Activated naive CD4-positive, alpha-beta T cell treated with anti-CD3 and anti-CD28 coated beads, Interleukin-2, amount 10 ng/mL, durations not matched to agents 7 days and 5 days (primary cell): ENCODE measurements around the gene SLC9A2.
A peak's percentile ranks its signal among the peaks of the same experiment; 100 is the strongest.

Experiments
- CTCF ChIA-PET: fragments of 350-600 bp; sonication (Branson Sonifier 250); formaldehyde crosslinking; loops from one replicate; lab custom pipeline; 2021; ENCODE audit warnings: antibody characterized with exemption; lab: Charles Lee
- DNase-seq: peaks from one replicate; pipeline ENCODE4 v3.0.0-alpha.2; 2020
- H3K27ac Mint-ChIP-seq: one replicate; pipeline ENCODE4 v1.8.0; 2021; ENCODE audit warnings: mild to moderate bottlenecking, moderate library complexity, mixed read lengths
- H3K27me3 Mint-ChIP-seq: one replicate; pipeline ENCODE4 v1.8.0; 2021; ENCODE audit warnings: mild to moderate bottlenecking, mixed read lengths
- H3K36me3 Mint-ChIP-seq: one replicate; pipeline ENCODE4 v1.8.0; 2021; ENCODE audit warnings: mixed read lengths
- H3K4me1 Mint-ChIP-seq: one replicate; pipeline ENCODE4 v1.8.0; 2021; ENCODE audit warnings: mixed read lengths
- H3K4me3 Mint-ChIP-seq: one replicate; pipeline ENCODE4 v1.8.0; 2021; ENCODE audit warnings: mild to moderate bottlenecking, moderate library complexity, mixed read lengths
- H3K9me3 Mint-ChIP-seq: one replicate; pipeline ENCODE4 v1.8.0; 2021; ENCODE audit warnings: mixed read lengths

Gene SLC9A2

GRCh38 chr2:102672107-102672776, 52.9 kb downstream of the SLC9A2 start:
- no peak overlapping the region for H3K4me3 Mint-ChIP-seq
- H3K27ac Mint-ChIP-seq, result no peak overlapping the region
- no peak for DNase-seq
- CTCF ChIA-PET, result interaction anchor here (0.7 kb wide), 1 partner anchor 15 kb away, joined by 3 read pairs; no protein-coding TSS in a partner anchor
- H3K9me3 Mint-ChIP-seq, result no peaks in the 10 kb centered on the region
- H3K27me3 Mint-ChIP-seq, result peaks cover 13% of the 10 kb centered on the region
- no peaks in the 10 kb centered on the region for H3K4me1 Mint-ChIP-seq
- H3K36me3 Mint-ChIP-seq, result no peaks in the 10 kb centered on the region

DNA sequence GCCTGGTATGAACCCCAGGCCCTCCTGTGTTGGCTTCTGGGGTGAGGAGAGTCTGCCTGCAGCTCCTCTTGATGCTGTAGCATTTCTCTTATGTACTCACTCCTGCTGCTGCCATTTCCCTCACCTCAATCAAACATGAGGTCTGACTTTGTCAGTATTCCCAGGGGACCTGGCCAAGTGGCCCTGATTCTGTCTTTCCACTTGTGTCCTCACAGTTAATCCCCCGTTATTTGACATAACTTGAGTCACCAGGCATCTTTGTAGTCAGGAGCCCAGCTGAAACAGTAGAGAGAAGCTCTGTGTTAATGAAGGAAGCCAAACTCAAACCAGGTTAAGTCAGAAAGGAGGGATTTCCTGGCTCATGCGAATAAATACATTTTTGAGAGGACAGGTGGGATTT, 55.0 kb downstream of the SLC9A2 start:
- no peak for DNase-seq
- CTCF ChIA-PET, result interaction anchor here (1.2 kb wide), 1 partner anchor 12 kb away, joined by 3 read pairs; no protein-coding TSS in a partner anchor
- peaks cover 13% of the 10 kb centered on the region for H3K27me3 Mint-ChIP-seq
- H3K9me3 Mint-ChIP-seq, result no peaks in the 10 kb centered on the region
- H3K36me3 Mint-ChIP-seq, result no peaks in the 10 kb centered on the region
- H3K4me1 Mint-ChIP-seq, result no peaks in the 10 kb centered on the region
- H3K4me3 Mint-ChIP-seq, result no peak overlapping the region
- no peak overlapping the region for H3K27ac Mint-ChIP-seq

DNA sequence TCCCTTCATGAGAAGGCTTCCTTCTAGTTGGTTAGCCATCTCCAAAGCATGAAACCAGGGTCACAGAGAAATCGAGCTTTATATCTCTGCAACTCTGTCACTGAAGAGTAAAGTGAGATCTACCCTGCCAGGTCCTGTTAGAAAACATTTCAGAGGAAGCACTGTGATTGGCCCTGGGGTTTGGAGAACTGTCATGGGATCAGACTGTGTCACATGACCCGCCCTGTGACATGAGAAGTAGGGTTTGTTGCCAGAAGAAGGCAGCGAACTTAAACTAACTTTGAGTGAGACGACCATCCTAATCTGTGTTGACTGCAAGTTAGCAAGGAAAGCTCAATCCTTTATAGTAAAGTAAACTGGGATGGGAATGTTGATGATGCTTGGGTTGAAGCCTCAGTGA, 55.5 kb downstream of the SLC9A2 start:
- Mint-ChIP-seq H3K27ac (no peak overlapping the region), H3K4me3 (no peak overlapping the region), H3K27me3 (peaks cover 13% of the 10 kb centered on the region), H3K36me3 (no peaks in the 10 kb centered on the region), H3K9me3 (no peaks in the 10 kb centered on the region), H3K4me1 (no peaks in the 10 kb centered on the region)
- no peak for DNase-seq
- CTCF ChIA-PET, result interaction anchor here (1.2 kb wide), 1 partner anchor 12 kb away, joined by 3 read pairs; no protein-coding TSS in a partner anchor

DNA sequence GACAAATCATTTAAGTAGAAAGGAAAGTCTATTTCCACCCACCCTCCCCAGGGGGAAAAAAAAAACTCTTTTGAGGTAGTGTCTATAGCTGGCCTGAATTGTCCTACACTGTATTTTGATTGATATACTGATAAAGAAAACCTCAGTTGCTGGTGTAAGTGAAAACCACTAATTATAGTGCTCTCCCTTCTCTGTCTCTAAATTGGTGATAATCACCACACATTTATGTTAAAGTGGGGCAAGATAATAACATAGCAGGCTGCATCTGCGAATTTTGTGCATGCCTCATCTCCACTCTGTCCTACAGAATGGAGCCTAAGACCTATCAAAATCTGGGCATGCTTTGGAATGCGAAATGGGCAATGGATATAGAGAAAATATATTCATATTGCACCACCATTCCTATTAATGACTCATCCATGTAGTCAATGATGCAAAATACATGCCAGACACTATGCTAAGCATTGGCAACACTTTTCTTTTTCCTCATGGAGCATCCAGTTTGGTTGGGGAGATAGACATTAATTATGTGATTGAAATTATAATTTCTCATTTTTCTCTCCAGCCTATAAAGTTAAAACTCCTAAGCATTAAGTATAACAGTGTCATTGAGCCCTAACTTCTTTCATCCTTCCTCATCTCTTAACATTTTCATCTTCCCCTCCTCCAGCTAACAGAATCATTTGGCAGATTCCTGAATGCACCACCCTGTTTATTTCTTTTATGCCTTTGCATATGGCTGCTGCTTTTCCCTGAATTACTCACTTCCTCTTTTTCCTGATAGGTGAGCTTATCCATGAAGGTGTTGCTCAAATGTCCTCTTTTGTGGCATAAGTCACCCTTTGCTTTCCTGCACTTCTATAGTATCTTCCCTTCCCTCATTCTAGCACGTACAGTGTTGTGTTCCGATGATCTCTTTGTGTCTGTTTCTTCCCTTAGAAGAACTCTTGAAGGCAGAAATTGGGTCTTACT, 58.2 kb downstream of the SLC9A2 start:
- Mint-ChIP-seq H3K4me3 (no peak overlapping the region), H3K9me3 (no peaks in the 10 kb centered on the region), H3K27me3 (peaks cover 9% of the 10 kb centered on the region), H3K27ac (no peak overlapping the region), H3K4me1 (no peaks in the 10 kb centered on the region), H3K36me3 (no peaks in the 10 kb centered on the region)
- DNase-seq, result no peak
- CTCF ChIA-PET, result no interaction called here

DNA sequence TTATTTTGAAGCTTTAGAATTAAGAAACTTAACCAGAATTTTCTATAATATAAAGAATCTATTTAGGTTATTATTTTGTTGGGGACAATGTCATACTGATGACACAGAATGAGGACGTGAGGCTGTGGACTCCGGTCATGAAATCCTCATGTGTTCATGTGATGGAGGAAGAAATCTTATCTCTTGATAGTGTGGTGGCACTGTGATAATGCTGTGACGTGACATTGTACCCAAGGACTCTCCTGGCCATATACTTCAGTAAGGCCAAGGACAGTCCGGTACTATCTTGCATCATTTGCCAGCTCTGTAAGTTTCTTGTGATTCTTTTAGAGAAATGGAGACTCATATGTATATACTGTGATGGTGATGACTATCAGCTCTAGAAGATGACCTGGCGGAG, 59.1 kb downstream of the SLC9A2 start:
- no peak for DNase-seq
- Mint-ChIP-seq H3K4me1 (no peaks in the 10 kb centered on the region), H3K27me3 (peaks cover 9% of the 10 kb centered on the region), H3K36me3 (no peaks in the 10 kb centered on the region), H3K4me3 (no peak overlapping the region), H3K9me3 (no peaks in the 10 kb centered on the region), H3K27ac (no peak overlapping the region)
- CTCF ChIA-PET, result interaction anchor here (0.5 kb wide), 1 partner anchor 54 kb away, joined by 3 read pairs; no protein-coding TSS in a partner anchor

DNA sequence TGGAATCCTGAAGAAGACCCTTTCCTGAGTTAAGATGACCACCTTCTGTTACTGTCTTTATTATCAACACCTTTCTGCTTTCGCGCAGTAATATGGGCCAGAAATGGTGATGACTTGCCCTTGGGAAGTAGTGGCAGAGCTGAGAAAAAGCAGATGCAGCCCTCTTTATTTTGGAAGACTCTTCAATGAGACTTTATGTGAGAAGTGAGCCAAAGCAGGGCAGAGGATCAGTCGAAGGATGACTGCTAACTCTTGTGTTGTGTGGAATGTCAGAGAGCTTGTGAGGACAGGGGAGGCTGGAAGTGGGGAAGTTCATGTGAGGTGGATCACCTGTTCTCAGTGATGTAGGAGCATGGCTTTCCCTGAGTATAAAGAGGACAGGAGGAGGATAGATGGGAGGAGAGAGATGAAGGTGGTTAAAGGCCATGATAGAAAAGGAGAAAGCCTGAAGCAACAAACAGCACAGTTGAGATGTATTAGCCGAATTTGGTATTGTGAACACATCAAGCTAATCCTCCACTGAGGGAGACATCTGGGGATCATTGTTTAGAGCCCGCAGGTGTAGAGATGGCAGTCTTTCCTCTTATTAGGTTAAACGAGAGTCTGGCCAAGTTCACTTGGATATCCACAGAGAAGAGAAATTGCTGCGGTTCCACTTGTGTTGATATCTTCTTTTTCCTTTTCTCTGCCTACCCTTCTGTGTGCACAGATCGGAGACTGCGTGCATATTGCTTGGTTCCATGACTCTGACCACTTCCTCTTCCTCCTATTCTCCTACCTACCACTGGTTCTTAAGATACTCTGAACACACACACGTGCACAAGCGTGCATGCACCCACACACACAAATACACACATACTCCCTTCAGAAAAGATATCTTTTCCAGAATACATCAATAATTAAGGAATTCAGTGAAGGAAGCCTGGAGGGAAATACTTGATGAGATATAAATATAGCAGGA, 67.4 kb downstream of the SLC9A2 start:
- Mint-ChIP-seq H3K36me3 (no peaks in the 10 kb centered on the region), H3K9me3 (no peaks in the 10 kb centered on the region), H3K27ac (no peak overlapping the region), H3K4me1 (no peaks in the 10 kb centered on the region), H3K27me3 (peaks cover 6% of the 10 kb centered on the region), H3K4me3 (no peak overlapping the region)
- peak; percentile 34 for DNase-seq
- CTCF ChIA-PET, result interaction anchor here (1.1 kb wide), 1 partner anchor 12 kb away, joined by 3 read pairs; no protein-coding TSS in a partner anchor

- no peak for DNase-seq
- CTCF ChIA-PET, result no interaction called here
- H3K4me1 Mint-ChIP-seq, result no peaks in the 10 kb centered on the region
- H3K36me3 Mint-ChIP-seq, result no peaks in the 10 kb centered on the region
- H3K27me3 Mint-ChIP-seq, result peaks cover 6% of the 10 kb centered on the region
- H3K27ac Mint-ChIP-seq, result no peak overlapping the region
- H3K4me3 Mint-ChIP-seq, result no peak overlapping the region
- no peaks in the 10 kb centered on the region for H3K9me3 Mint-ChIP-seq
These were observed 70.7 kb downstream of the SLC9A2 start for GRCh38 chr2:102690012-102690411.

DNA sequence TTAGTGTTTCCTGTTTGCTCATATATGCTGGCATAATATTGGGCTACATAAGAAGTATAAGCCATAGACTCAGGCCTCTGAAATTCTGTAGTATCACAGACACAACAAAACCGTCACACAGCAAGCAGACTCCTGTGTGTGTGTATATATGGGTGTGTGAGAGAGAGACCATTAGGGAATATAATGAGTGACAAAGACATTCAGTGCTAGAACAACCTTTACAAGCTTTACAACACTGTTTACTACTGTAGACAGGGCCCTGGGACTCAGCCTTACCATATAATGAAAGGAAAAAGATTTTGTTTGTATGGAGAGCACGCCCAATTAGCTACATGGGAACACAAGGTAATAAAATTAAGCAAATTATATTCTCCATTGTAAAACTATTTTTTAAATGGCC, 77.1 kb downstream of the SLC9A2 start:
- CTCF ChIA-PET, result interaction anchor here (1.3 kb wide), 1 partner anchor 80 kb away, joined by 4 read pairs; no protein-coding TSS in a partner anchor
- Mint-ChIP-seq H3K4me3 (no peak overlapping the region), H3K27ac (no peak overlapping the region), H3K4me1 (no peaks in the 10 kb centered on the region), H3K27me3 (no peaks in the 10 kb centered on the region), H3K9me3 (no peaks in the 10 kb centered on the region), H3K36me3 (no peaks in the 10 kb centered on the region)
- DNase-seq, result no peak

DNA sequence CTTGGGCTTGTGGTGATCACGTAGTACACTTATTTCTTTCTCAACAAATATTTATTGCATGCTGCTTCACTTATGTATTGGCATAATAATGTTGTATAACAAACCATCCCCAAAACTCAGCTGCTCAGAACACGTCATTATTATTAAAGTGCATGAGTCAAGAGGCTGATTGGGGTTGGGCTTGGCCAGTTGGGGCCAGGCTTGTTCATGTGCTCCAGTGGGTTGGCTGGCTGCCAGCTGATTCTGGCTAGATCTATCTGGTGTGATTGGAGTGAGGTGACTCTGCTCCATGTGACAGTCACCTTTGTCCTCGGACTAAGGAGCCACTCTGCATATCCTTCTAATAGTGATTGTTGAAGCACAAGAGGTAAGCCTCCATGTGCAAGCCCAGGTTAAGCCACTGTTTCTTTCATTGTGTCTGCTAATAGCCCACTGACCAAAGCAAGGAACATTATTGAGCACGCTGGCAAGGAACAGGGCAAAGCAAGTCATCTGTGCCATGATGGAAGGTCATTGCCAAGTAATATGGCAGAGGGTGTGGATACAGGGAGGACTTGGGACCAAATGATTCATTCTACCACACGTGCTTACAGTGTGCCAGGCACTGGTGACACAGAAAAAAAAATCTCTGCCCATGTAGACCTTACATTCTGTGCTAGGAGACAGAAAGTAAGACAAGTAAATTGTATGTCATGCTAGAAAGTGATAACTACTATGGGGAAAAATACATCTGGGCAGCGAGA, 79.2 kb downstream of the SLC9A2 start:
- Mint-ChIP-seq H3K4me3 (no peak overlapping the region), H3K4me1 (no peaks in the 10 kb centered on the region), H3K9me3 (no peaks in the 10 kb centered on the region), H3K36me3 (no peaks in the 10 kb centered on the region), H3K27ac (no peak overlapping the region), H3K27me3 (peaks cover 7% of the 10 kb centered on the region)
- no peak for DNase-seq
- CTCF ChIA-PET, result no interaction called here

DNA sequence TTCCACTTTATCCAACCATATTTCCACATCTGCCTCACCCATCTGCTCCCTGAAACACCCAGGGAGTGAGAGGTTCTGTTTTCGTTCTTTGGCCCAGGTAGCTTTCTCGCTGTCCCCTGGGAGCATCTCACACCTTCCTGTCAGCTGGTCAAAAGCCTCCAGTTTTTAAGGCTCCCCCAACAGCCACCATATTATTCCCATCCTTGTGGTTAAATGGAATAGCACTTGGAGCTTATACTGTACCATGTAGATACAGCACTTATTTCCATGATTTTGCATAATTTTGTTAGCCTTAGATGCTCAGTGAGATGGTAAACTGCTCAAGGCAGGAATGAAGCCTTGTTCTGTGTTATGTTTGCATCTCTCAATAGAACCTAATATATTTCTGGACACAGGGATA, 84.0 kb downstream of the SLC9A2 start:
- Mint-ChIP-seq H3K27me3 (peaks cover 18% of the 10 kb centered on the region), H3K4me3 (no peak overlapping the region), H3K4me1 (no peaks in the 10 kb centered on the region), H3K9me3 (no peaks in the 10 kb centered on the region), H3K27ac (no peak overlapping the region), H3K36me3 (no peaks in the 10 kb centered on the region)
- CTCF ChIA-PET, result interaction anchor here (1.0 to 1.9 kb wide), 4 partner anchors 66 to 231 kb away, joined by 4 to 13 read pairs (median 6); partner anchors contain the start of gene SLC9A4
- no peak for DNase-seq

DNA sequence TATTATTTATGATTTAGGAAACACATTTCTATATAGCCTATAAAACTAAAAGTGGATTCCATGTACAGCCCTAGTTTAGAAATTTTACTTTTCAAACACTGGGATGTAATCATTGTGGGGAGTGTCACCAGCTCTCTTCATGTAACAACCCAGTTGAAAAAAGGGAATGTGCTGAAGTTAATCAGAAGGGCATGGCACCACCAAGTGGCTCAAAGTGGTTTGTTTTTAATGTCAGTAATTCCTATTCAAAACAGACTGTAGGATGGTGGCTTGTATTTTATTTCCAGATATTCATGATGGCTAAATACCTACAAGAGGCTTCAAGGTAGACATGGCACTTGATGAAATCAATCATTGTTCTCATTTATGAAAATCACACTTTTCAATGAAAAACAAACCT, 84.4 kb downstream of the SLC9A2 start:
- DNase-seq, result peak; percentile 24
- CTCF ChIA-PET, result interaction anchor here (1.0 to 1.9 kb wide), 4 partner anchors 66 to 231 kb away, joined by 4 to 13 read pairs (median 6); partner anchors contain the start of gene SLC9A4
- no peak overlapping the region for H3K4me3 Mint-ChIP-seq
- H3K36me3 Mint-ChIP-seq, result no peaks in the 10 kb centered on the region
- peaks cover 21% of the 10 kb centered on the region for H3K27me3 Mint-ChIP-seq
- H3K4me1 Mint-ChIP-seq, result no peaks in the 10 kb centered on the region
- H3K9me3 Mint-ChIP-seq, result no peaks in the 10 kb centered on the region
- no peak overlapping the region for H3K27ac Mint-ChIP-seq

DNA sequence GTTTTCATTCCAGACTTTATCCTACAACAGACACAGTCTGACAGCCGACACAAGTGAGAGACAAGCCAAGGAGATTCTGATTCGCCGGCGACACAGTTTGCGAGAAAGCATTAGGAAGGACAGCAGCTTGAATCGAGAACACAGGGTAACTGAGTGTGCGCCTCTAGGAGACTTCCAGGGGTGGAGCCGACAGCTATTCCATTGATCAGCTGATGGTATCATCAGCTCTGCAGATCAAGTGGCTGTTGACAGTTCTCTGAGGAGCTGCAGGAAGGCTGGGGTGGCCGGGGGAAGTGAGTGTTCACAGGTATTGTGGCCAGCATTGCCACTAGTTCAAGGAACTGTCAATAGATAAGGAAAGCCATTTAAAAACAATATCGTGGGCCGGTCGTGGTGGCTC, 85.2 kb downstream of the SLC9A2 start:
- Mint-ChIP-seq H3K4me1 (no peaks in the 10 kb centered on the region), H3K27me3 (peaks cover 27% of the 10 kb centered on the region), H3K9me3 (no peaks in the 10 kb centered on the region), H3K36me3 (no peaks in the 10 kb centered on the region), H3K4me3 (no peak overlapping the region), H3K27ac (no peak overlapping the region)
- DNase-seq, result no peak
- CTCF ChIA-PET, result interaction anchor here (1.0 to 1.2 kb wide), 2 partner anchors 89 to 231 kb away, joined by 4 read pairs; partner anchors contain the start of gene SLC9A4
